Measurements from ENCODE around the gene ROCK2. TPM values are rescaled to one million over a fixed set of nuclear protein-coding genes. Genes with fewer than 3 reads are reported as not detected.

The ROCK2 gene
- total and polyA plus RNA-seq, 2 of the 13 experiments (the other 11 are each of a cell fraction or from before 2014, with no cell fraction given), result 38.1 to 119 TPM

DNA sequence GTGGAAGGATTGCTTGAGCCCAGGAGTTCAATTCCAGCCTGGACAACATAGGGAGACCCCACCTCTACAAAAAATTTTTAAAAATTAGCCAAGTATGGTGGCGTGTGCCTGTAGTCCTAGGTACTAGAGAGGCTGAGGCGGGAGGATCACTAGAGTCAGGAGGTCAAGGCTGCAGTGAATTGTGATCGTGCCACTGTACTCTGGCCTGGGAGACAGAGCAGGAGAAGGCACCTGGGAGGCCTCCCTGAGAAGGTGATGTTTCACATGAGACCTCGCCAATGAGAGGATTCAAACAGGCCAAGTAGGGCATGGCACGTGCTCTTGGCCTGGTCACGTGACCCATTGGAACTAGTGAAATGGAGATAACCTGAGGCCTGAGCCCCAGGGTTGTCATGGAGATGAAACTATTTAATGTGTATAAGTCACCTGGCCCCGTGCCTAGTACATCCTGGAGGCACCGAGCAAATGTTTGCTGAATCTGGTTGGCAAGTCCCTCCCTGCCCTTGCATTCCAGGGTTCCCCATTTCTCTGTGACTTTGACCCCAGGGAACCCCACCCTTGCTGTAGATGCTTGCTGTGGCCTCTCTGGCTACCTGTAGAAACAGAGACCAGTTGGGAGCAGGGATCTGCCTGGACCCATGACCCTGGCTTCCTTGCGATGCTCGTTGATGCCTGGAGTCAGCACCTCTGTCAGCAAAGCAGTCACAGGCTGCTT is 26.1 kb upstream of the ROCK2 start (continued):
- TF ChIP-seq, protein P1, sequence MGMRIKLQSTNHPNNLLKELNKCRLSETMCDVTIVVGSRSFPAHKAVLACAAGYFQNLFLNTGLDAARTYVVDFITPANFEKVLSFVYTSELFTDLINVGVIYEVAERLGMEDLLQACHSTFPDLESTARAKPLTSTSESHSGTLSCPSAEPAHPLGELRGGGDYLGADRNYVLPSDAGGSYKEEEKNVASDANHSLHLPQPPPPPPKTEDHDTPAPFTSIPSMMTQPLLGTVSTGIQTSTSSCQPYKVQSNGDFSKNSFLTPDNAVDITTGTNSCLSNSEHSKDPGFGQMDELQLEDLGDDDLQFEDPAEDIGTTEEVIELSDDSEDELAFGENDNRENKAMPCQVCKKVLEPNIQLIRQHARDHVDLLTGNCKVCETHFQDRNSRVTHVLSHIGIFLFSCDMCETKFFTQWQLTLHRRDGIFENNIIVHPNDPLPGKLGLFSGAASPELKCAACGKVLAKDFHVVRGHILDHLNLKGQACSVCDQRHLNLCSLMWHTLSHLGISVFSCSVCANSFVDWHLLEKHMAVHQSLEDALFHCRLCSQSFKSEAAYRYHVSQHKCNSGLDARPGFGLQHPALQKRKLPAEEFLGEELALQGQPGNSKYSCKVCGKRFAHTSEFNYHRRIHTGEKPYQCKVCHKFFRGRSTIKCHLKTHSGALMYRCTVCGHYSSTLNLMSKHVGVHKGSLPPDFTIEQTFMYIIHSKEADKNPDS (CRISPR knock-in tag; IDR thresholded peaks at IDR 0.05), result no peak; the same call in 1 of the 2 replicates
- peak; percentile 97 for TF ChIP-seq ZNF460 (CRISPR knock-in tag; IDR thresholded peaks at IDR 0.05; ENCODE audit: borderline replicate concordance)
- peak; percentile 85; the same call in 1 of the 2 replicates for TF ChIP-seq CHD4 (IDR thresholded peaks at IDR 0.05; ENCODE audit: borderline replicate concordance, low read length)
- TF ChIP-seq, protein P2, sequence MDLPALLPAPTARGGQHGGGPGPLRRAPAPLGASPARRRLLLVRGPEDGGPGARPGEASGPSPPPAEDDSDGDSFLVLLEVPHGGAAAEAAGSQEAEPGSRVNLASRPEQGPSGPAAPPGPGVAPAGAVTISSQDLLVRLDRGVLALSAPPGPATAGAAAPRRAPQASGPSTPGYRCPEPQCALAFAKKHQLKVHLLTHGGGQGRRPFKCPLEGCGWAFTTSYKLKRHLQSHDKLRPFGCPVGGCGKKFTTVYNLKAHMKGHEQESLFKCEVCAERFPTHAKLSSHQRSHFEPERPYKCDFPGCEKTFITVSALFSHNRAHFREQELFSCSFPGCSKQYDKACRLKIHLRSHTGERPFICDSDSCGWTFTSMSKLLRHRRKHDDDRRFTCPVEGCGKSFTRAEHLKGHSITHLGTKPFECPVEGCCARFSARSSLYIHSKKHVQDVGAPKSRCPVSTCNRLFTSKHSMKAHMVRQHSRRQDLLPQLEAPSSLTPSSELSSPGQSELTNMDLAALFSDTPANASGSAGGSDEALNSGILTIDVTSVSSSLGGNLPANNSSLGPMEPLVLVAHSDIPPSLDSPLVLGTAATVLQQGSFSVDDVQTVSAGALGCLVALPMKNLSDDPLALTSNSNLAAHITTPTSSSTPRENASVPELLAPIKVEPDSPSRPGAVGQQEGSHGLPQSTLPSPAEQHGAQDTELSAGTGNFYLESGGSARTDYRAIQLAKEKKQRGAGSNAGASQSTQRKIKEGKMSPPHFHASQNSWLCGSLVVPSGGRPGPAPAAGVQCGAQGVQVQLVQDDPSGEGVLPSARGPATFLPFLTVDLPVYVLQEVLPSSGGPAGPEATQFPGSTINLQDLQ (CRISPR knock-in tag; IDR thresholded peaks at IDR 0.05), result peak; percentile 98
- TF ChIP-seq, protein P3, sequence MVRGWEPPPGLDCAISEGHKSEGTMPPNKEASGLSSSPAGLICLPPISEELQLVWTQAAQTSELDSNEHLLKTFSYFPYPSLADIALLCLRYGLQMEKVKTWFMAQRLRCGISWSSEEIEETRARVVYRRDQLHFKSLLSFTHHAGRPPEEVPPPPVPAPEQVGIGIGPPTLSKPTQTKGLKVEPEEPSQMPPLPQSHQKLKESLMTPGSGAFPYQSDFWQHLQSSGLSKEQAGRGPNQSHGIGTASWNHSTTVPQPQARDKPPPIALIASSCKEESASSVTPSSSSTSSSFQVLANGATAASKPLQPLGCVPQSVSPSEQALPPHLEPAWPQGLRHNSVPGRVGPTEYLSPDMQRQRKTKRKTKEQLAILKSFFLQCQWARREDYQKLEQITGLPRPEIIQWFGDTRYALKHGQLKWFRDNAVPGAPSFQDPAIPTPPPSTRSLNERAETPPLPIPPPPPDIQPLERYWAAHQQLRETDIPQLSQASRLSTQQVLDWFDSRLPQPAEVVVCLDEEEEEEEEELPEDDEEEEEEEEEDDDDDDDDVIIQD (CRISPR knock-in tag; IDR thresholded peaks at IDR 0.05; ENCODE audit: low read depth), result 0 out of 2 replicates have a peak, but pooled peaks have one; percentile 20
- no peak for TF ChIP-seq ATM (IDR thresholded peaks at IDR 0.05; ENCODE audit: borderline replicate concordance)
- TF ChIP-seq, protein P4, sequence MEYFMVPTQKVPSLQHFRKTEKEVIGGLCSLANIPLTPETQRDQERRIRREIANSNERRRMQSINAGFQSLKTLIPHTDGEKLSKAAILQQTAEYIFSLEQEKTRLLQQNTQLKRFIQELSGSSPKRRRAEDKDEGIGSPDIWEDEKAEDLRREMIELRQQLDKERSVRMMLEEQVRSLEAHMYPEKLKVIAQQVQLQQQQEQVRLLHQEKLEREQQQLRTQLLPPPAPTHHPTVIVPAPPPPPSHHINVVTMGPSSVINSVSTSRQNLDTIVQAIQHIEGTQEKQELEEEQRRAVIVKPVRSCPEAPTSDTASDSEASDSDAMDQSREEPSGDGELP (IDR thresholded peaks at IDR 0.05; ENCODE audit: borderline replicate concordance, low read depth), result peak; percentile 77; the same call in 1 of the 2 replicates
- TF ChIP-seq, protein P5, sequence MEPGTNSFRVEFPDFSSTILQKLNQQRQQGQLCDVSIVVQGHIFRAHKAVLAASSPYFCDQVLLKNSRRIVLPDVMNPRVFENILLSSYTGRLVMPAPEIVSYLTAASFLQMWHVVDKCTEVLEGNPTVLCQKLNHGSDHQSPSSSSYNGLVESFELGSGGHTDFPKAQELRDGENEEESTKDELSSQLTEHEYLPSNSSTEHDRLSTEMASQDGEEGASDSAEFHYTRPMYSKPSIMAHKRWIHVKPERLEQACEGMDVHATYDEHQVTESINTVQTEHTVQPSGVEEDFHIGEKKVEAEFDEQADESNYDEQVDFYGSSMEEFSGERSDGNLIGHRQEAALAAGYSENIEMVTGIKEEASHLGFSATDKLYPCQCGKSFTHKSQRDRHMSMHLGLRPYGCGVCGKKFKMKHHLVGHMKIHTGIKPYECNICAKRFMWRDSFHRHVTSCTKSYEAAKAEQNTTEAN (CRISPR knock-in tag; conservative IDR thresholded peaks at IDR 0.05), result peak; percentile 91
- TF ChIP-seq, protein P6, sequence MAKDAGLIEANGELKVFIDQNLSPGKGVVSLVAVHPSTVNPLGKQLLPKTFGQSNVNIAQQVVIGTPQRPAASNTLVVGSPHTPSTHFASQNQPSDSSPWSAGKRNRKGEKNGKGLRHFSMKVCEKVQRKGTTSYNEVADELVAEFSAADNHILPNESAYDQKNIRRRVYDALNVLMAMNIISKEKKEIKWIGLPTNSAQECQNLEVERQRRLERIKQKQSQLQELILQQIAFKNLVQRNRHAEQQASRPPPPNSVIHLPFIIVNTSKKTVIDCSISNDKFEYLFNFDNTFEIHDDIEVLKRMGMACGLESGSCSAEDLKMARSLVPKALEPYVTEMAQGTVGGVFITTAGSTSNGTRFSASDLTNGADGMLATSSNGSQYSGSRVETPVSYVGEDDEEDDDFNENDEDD (CRISPR knock-in tag; IDR thresholded peaks at IDR 0.05; ENCODE audit: borderline replicate concordance), result peak; percentile 98
- TF ChIP-seq, protein P7, sequence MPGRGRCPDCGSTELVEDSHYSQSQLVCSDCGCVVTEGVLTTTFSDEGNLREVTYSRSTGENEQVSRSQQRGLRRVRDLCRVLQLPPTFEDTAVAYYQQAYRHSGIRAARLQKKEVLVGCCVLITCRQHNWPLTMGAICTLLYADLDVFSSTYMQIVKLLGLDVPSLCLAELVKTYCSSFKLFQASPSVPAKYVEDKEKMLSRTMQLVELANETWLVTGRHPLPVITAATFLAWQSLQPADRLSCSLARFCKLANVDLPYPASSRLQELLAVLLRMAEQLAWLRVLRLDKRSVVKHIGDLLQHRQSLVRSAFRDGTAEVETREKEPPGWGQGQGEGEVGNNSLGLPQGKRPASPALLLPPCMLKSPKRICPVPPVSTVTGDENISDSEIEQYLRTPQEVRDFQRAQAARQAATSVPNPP (CRISPR knock-in tag; IDR thresholded peaks at IDR 0.05), result peak; percentile 74

All from HepG2 (cell line).